ENCODE results near the gene UBTD2. TPM values are rescaled to one million over a fixed set of nuclear protein-coding genes. Genes with fewer than 3 reads are reported as not detected.
A peak's percentile ranks its signal among the peaks of the same experiment; 100 is the strongest.
"Not testable (repeated sequence)": the region's sequence is repeated elsewhere in the genome, so short reads cannot be mapped to it uniquely, and the experiment has no call there.

Gene UBTD2
- total and polyA plus RNA-seq, 8 donors: 16.2 to 114 (median 93.2) TPM

DNA sequence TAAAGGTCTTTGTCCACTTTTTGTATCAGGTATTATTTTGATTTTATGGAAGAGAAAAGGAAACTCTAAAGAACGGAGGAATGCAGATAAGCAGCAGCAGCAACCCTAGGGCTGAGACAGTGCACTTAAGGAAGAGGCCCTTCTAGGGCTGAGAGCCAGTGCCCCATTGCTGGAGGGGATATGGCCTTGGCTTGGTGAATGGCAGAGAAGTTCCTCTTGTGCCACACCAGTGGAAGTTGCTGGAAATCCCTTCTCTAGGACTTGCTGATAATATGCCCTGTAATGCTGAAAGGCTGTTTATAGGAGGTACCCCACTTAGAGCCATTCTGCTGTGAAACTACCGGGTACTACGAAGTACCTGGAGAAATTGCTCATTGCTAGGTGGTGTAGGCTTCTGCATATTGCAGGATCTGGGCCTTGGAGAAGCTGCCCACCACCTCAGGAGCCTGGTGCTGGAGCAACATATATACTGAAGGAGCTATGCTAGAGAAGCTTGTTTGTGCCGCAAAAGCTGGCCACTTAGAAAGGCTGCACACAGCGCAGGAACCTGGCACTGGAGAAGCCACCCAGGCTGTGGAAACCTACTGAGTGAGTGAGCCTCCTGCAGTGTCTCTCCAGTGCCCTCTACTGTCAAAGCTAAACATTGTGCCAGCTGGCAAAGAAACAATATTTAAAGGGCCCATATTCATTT, 9.6 kb upstream of the UBTD2 start:
- intact Hi-C loops (cut with DNase I): loop anchor here in 1 of 2 donors (10.0 kb wide), 1 partner anchor 188 kb away; no protein-coding TSS in a partner anchor
- ATAC-seq: peak; percentile 100
- H3K27me3 ChIP-seq: no peaks in the 10 kb centered on the region

GRCh38 chr5:172291837-172292236, 8.3 kb upstream of the UBTD2 start:
- not testable (repeated sequence) for DNase-seq, H3K36me3 ChIP-seq, H3K4me1 ChIP-seq, ATAC-seq, H3K27me3 ChIP-seq, H3K4me3 ChIP-seq, H3K9me3 ChIP-seq, H3K27ac ChIP-seq
- intact Hi-C loops (cut with DNase I): loop anchor here in 1 of 2 donors (10.0 kb wide), 1 partner anchor 187 kb away; no protein-coding TSS in a partner anchor

More for the DNA sequence above, 9.6 kb upstream of the UBTD2 start:
- H3K4me3 ChIP-seq: no peak overlapping the region
- H3K9me3 ChIP-seq: no peaks in the 10 kb centered on the region
- DNase-seq: peak in 3 of 4 donors; percentile 67 to 85 (median 74)
- peak; percentile 73 to 88 for TF ChIP-seq CTCF (IDR thresholded peaks at IDR 0.05)
- no peak overlapping the region for H3K27ac ChIP-seq
- H3K36me3 ChIP-seq: no peaks in the 10 kb centered on the region
- peaks cover 2 to 8% of the 10 kb centered on the region in 2 donors for H3K4me1 ChIP-seq

GRCh38 chr5:172288465-172288864, 4.9 kb upstream of the UBTD2 start:
- TF ChIP-seq CTCF (IDR thresholded peaks at IDR 0.05): no peak
- Histone ChIP-seq H3K9me3 (no peaks in the 10 kb centered on the region), H3K27me3 (no peaks in the 10 kb centered on the region), H3K4me3 (no peak overlapping the region), H3K4me1 (peaks cover 2 to 13% of the 10 kb centered on the region in 2 donors), H3K27ac (no peak overlapping the region), H3K36me3 (no peaks in the 10 kb centered on the region)
- ATAC-seq (no peak), DNase-seq (no peak)
- intact Hi-C loops (cut with DNase I): no loop called here

DNA sequence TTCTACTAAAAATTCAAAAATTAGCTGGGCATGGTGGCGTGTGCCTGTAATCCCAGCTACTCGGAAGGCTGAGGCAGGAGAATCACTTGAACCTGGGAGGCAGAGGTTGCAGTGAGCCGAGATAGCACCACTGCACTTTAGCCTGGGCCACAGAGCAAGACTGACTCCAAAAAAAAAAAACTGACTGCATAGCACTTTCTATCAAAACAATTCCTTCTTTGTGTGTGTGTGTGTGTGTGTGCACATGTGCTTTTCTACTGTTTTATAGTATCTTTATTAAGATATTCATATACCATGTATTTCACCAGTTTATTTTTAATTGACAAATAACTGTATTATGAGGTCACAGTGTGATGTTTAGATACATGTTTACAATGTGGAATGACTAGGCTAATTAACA, 3.6 kb upstream of the UBTD2 start:
- H3K9me3 ChIP-seq; ATAC-seq; intact Hi-C loops (cut with DNase I); H3K4me3 ChIP-seq; DNase-seq; H3K36me3 ChIP-seq; H3K27ac ChIP-seq; H3K27me3 ChIP-seq: not testable (repeated sequence)
- H3K4me1 ChIP-seq: peaks cover 0 to 16% of the 10 kb centered on the region in 2 donors

DNA sequence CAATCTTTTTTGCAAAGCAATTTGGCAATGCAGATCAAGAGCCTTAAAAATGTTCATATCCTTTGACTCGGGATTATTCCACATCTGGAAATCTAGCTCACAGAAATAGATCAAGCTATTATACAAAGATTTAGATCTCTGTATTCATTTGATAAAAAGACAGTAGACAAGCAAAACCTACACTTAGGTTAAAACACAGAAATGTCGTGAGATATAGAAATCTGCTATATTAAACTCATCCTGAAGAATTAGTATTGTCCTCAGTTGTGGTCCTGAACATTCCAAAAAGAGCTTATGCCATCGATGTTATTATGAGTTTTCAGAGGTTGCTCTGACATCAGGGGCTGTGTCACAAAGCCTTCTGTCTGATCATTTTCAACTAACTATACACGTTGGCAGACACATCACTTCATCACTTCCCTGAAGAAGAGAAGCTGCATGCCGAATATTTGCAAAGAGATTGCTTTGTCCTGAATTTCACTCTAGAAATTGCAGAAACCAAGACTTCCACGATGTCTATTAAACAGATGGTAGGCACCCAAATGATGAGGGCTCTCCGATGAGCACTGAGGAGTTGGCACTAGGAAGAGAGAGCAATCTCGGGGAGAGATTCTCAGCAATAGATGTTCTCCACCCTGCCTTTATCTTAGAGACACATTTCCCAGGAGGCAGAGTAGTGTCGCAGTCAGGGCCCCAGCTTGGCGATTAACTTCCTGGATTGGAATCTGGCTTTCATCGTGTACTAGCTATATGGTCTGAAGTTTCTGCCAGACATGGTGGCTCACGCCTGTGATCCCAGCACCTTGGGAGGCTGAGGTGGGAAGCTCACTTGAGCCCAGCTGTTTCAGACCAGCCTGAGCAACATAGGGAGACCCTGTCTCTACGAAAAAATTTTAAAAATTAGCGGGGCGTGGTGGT, 1.9 kb upstream of the UBTD2 start:
- no peak for TF ChIP-seq CTCF (IDR thresholded peaks at IDR 0.05)
- H3K36me3 ChIP-seq: no peaks in the 10 kb centered on the region
- H3K27ac ChIP-seq: no peak overlapping the region
- DNase-seq (no peak), ATAC-seq (no peak)
- no peak overlapping the region for H3K4me3 ChIP-seq
- no peaks in the 10 kb centered on the region for H3K27me3 ChIP-seq
- intact Hi-C loops (cut with DNase I): no loop called here
- no peaks in the 10 kb centered on the region for H3K9me3 ChIP-seq
- H3K4me1 ChIP-seq: peaks cover 0 to 30% of the 10 kb centered on the region in 2 donors

DNA sequence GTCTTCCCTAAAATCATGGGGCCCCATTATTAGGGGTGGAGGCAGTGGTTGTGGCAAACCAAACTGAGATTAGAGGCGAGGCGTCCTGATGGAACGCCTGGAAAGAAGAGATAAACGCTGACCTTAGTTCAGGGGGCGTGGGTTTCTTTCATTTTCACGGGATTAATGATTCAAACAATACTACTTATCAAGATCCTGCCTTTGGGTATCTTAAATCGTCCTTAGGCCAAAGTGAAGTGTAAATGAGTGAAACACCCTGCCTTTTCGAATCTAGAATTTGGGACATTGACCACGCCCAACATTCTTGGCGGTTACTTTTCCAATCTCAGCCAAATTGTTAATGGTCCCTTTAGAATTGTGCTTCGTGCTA, 1.0 kb upstream of the UBTD2 start:
- TF ChIP-seq CTCF (IDR thresholded peaks at IDR 0.05): no peak
- Histone ChIP-seq H3K9me3 (no peaks in the 10 kb centered on the region), H3K4me3 (peak overlapping the region; percentile 57 to 93), H3K27ac (peak overlapping the region; percentile 69 to 87), H3K4me1 (peaks cover 0 to 33% of the 10 kb centered on the region in 2 donors), H3K27me3 (no peaks in the 10 kb centered on the region), H3K36me3 (no peaks in the 10 kb centered on the region)
- intact Hi-C loops (cut with DNase I): no loop called here
- DNase-seq (no peak), ATAC-seq (peak; percentile 1)

Measured in left lung (tissue), 10 donors.